Lower lobe of right lung (tissue), 2 donors: ENCODE results near the gene PTPRG. TPM values are rescaled to one million over a fixed set of nuclear protein-coding genes. Genes with fewer than 3 reads are reported as not detected.

ENCODE experiments used
- ATAC-seq, 2 donors: fragments of 200-7000 bp; cut with Tn5 transposase; one replicate each; pipeline ENCODE4 v1.9.1; 2020 to 2022; ENCODE audit warnings: mild to moderate bottlenecking in 2 of 2, moderate library complexity in 2 of 2
- DNase-seq: peaks from one replicate; pipeline ENCODE4 v3.0.0-alpha.2; 2020
- H3K27ac ChIP-seq: fragments of 200-600 bp; one replicate; pipeline ENCODE4 v1.8.0; 2022
- H3K27me3 ChIP-seq: fragments of 200-600 bp; one replicate; pipeline ENCODE4 v1.8.0; 2022; ENCODE audit warnings: low read depth
- H3K36me3 ChIP-seq: fragments of 200-600 bp; one replicate; pipeline ENCODE4 v1.8.0; 2022; ENCODE audit warnings: mild to moderate bottlenecking
- H3K4me1 ChIP-seq: fragments of 200-600 bp; one replicate; pipeline ENCODE4 v1.8.0; 2022
- H3K4me3 ChIP-seq: fragments of 200-600 bp; one replicate; pipeline ENCODE4 v1.8.0; 2022; ENCODE audit warnings: mild to moderate bottlenecking
- H3K9me3 ChIP-seq: fragments of 200-600 bp; one replicate; pipeline ENCODE4 v1.8.0; 2022
- CTCF ChIP-seq: fragments of 200-600 bp; IDR thresholded peaks from one replicate; pipeline ENCODE4 v1.8.0; 2022; ENCODE audit warnings: antibody characterized with exemption, mild to moderate bottlenecking
- intact Hi-C: fragments of 100-400 bp; cut with DNase I; formaldehyde crosslinking; loops from one replicate; pipeline ENCODE4 v1.11.0; 2022
- total RNA-seq: library from RNA; stranded (reverse); fragmentation: NEBNext Ultra II Directional; extraction: Animal tissue kit (Norgen Biotek cat#: 25700); gene quantifications from one replicate; pipeline ENCODE4 v1.2.1, GENCODE V29; 2021
- donor health status: DM: no; HTN: yes; CAD: no; lungs with severe emphysema.

The PTPRG gene
- total RNA-seq, 1 donor from 2014 or later, result 67.6 TPM

GRCh38 chr3:62139957-62140356, 578.6 kb downstream of the PTPRG start:
- H3K4me1 ChIP-seq, result no peaks in the 10 kb centered on the region
- H3K27ac ChIP-seq, result no peak overlapping the region
- H3K27me3 ChIP-seq, result no peaks in the 10 kb centered on the region
- intact Hi-C loops, result no loop called here
- DNase-seq, result no peak
- H3K36me3 ChIP-seq, result no peaks in the 10 kb centered on the region
- no peak overlapping the region for H3K4me3 ChIP-seq
- no peaks in the 10 kb centered on the region for H3K9me3 ChIP-seq
- peak in 1 of 2 donors; percentile 42 for ATAC-seq
- no peak for TF ChIP-seq CTCF

GRCh38 chr3:62142331-62143085, 581.1 kb downstream of the PTPRG start:
- no peak for DNase-seq
- no peak for ATAC-seq
- intact Hi-C loops, result no loop called here
- Histone ChIP-seq H3K36me3 (no peaks in the 10 kb centered on the region), H3K27ac (no peak overlapping the region), H3K4me1 (no peaks in the 10 kb centered on the region), H3K4me3 (no peak overlapping the region), H3K9me3 (no peaks in the 10 kb centered on the region), H3K27me3 (no peaks in the 10 kb centered on the region)
- TF ChIP-seq CTCF, result no peak

- no peak for ATAC-seq
- no peak overlapping the region for H3K4me3 ChIP-seq
- intact Hi-C loops, result no loop called here
- no peak for TF ChIP-seq CTCF
- no peaks in the 10 kb centered on the region for H3K36me3 ChIP-seq
- H3K27ac ChIP-seq, result no peak overlapping the region
- H3K4me1 ChIP-seq, result no peaks in the 10 kb centered on the region
- H3K27me3 ChIP-seq, result no peaks in the 10 kb centered on the region
- DNase-seq, result no peak
- no peaks in the 10 kb centered on the region for H3K9me3 ChIP-seq
These were observed 582.6 kb downstream of the PTPRG start for GRCh38 chr3:62143843-62144450.

- intact Hi-C loops, result no loop called here
- H3K36me3 ChIP-seq, result no peaks in the 10 kb centered on the region
- no peak overlapping the region for H3K27ac ChIP-seq
- peaks cover 1% of the 10 kb centered on the region for H3K4me1 ChIP-seq
- TF ChIP-seq CTCF, result no peak
- H3K4me3 ChIP-seq, result no peak overlapping the region
- no peaks in the 10 kb centered on the region for H3K27me3 ChIP-seq
- DNase-seq (no peak), ATAC-seq (no peak)
- no peaks in the 10 kb centered on the region for H3K9me3 ChIP-seq
These were observed 583.1 kb downstream of the PTPRG start for GRCh38 chr3:62144482-62144881.

GRCh38 chr3:62145086-62145757, 583.9 kb downstream of the PTPRG start:
- H3K27ac ChIP-seq, result no peak overlapping the region
- H3K27me3 ChIP-seq, result no peaks in the 10 kb centered on the region
- peaks cover 5% of the 10 kb centered on the region for H3K4me1 ChIP-seq
- intact Hi-C loops, result no loop called here
- TF ChIP-seq CTCF, result no peak
- H3K36me3 ChIP-seq, result no peaks in the 10 kb centered on the region
- H3K9me3 ChIP-seq, result no peaks in the 10 kb centered on the region
- H3K4me3 ChIP-seq, result no peak overlapping the region
- ATAC-seq (no peak), DNase-seq (no peak)
